Liver (tissue), 9 donors: ENCODE data around the gene HSPA4L. TPM values are rescaled to one million over a fixed set of nuclear protein-coding genes. Genes with fewer than 3 reads are reported as not detected.

Source experiments
- DNase-seq: peaks from one replicate; pipeline ENCODE4 v3.0.0-alpha.2; 2017; ENCODE audit warnings: low spot score
- H3K27ac ChIP-seq, 2 donors: one replicate each; pipeline ENCODE4 v1.7.0; 2013; ENCODE audit warnings: inconsistent platforms in 2 of 2, low read length in 2 of 2, control low read depth in 1 of 2, low read depth in 1 of 2, mild to moderate bottlenecking in 1 of 2
- H3K27me3 ChIP-seq, 4 donors: one replicate each; pipeline versions ENCODE4 v1.6.1 to v1.7.0; 2013; ENCODE audit warnings: low read length in 3 of 4, inconsistent platforms in 1 of 4, mild to moderate bottlenecking in 1 of 4, moderate library complexity in 1 of 4; ENCODE audit not compliant: control insufficient read depth in 4 of 4, insufficient read depth in 4 of 4
- H3K36me3 ChIP-seq, 4 donors: one replicate each; pipeline versions ENCODE4 v1.6.1 to v1.7.0; 2013; ENCODE audit warnings: low read length in 3 of 4, mild to moderate bottlenecking in 3 of 4, low read depth in 1 of 4, moderate library complexity in 1 of 4; ENCODE audit not compliant: control insufficient read depth in 4 of 4, insufficient read depth in 3 of 4
- H3K4me1 ChIP-seq, 4 donors: one replicate each; pipeline versions ENCODE4 v1.6.1 to v1.7.0; 2013; ENCODE audit warnings: low read length in 3 of 4, mild to moderate bottlenecking in 3 of 4, moderate library complexity in 1 of 4; ENCODE audit not compliant: control insufficient read depth in 4 of 4, insufficient read depth in 4 of 4
- H3K4me3 ChIP-seq, 3 donors: one replicate each; pipeline versions ENCODE4 v1.6.1 to v1.7.0; 2013; ENCODE audit warnings: low read length in 3 of 3, control low read depth in 1 of 3, low read depth in 1 of 3, mild to moderate bottlenecking in 1 of 3
- H3K9ac ChIP-seq, 2 donors: one replicate each; pipeline ENCODE4 v1.7.0; 2013; ENCODE audit warnings: low read length in 2 of 2, mild to moderate bottlenecking in 2 of 2, moderate library complexity in 2 of 2, control low read depth in 1 of 2, low read depth in 1 of 2
- H3K9me3 ChIP-seq, 4 donors: one replicate each; pipeline versions ENCODE4 v1.6.1 to v1.7.0; 2013; ENCODE audit warnings: low read length in 3 of 4; ENCODE audit not compliant: control insufficient read depth in 4 of 4
- ATF3 ChIP-seq: IDR thresholded peaks from 2 replicates; pipeline ENCODE4 v1.6.1; 2016; ENCODE audit warnings: antibody characterized with exemption
- CTCF ChIP-seq: fragments of 150-350 bp; IDR thresholded peaks from 2 replicates; pipeline ENCODE4 v1.5.1; 2017; ENCODE audit warnings: improper control_type of control experiment, low read depth, low read length; ENCODE audit not compliant: missing input control
- EGR1 ChIP-seq, 2 donors: IDR thresholded peaks; 2 replicates each; pipeline ENCODE4 v1.6.1; 2016 to 2018; ENCODE audit warnings: antibody characterized with exemption in 2 of 2, low read depth in 2 of 2
- FOXA1 ChIP-seq: IDR thresholded peaks from 2 replicates; pipeline ENCODE4 v1.6.1; 2016; ENCODE audit warnings: antibody characterized with exemption
- FOXA2 ChIP-seq: IDR thresholded peaks from 2 replicates; pipeline ENCODE4 v1.6.1; 2016; ENCODE audit warnings: antibody characterized with exemption
- GABPA ChIP-seq, 2 donors: IDR thresholded peaks in 1 of 2; conservative IDR thresholded peaks in 1 of 2; 2 replicates each; pipeline ENCODE4 v1.6.1; 2016; ENCODE audit warnings: antibody characterized with exemption in 2 of 2, mild to moderate bottlenecking in 1 of 2, moderate library complexity in 1 of 2
- HNF4A ChIP-seq, 2 donors: conservative IDR thresholded peaks; 2 replicates each; pipeline ENCODE4 v1.6.1; 2016; ENCODE audit warnings: antibody characterized with exemption in 2 of 2, mild to moderate bottlenecking in 2 of 2
- HNF4G ChIP-seq: IDR thresholded peaks from 2 replicates; pipeline ENCODE4 v1.6.1; 2016; ENCODE audit warnings: antibody characterized with exemption
- MAX ChIP-seq: IDR thresholded peaks from 2 replicates; pipeline ENCODE4 v1.6.1; 2016; ENCODE audit warnings: antibody characterized with exemption
- NR2F2 ChIP-seq: IDR thresholded peaks from 2 replicates; pipeline ENCODE4 v1.6.1; 2016; ENCODE audit warnings: antibody characterized with exemption
- RAD21 ChIP-seq, 2 donors: IDR thresholded peaks; 2 replicates each; pipeline ENCODE4 v1.6.1; 2016; ENCODE audit warnings: antibody characterized with exemption in 2 of 2, mild to moderate bottlenecking in 2 of 2
- REST ChIP-seq: IDR thresholded peaks from 2 replicates; pipeline ENCODE4 v1.6.1; 2016; ENCODE audit warnings: antibody characterized with exemption, mild to moderate bottlenecking
- SP1 ChIP-seq: IDR thresholded peaks from 2 replicates; pipeline ENCODE4 v1.6.1; 2018; ENCODE audit warnings: antibody characterized with exemption, mild to moderate bottlenecking
- YY1 ChIP-seq: IDR thresholded peaks from 2 replicates; pipeline ENCODE4 v1.6.1; 2016; ENCODE audit warnings: antibody characterized with exemption, mild to moderate bottlenecking
- ZBTB33 ChIP-seq: IDR thresholded peaks from 2 replicates; pipeline ENCODE4 v1.6.1; 2016; ENCODE audit warnings: antibody characterized with exemption
- WGBS: extraction: QIAGEN DNeasy Blood & Tissue Kit; methylation state at CpG from one replicate; pipeline ENCODE4 v1.1.7; 2013; 5-methylcytosine and 5-hydroxymethylcytosine counted together
- polyA plus RNA-seq, 2 donors: library from polyadenylated mRNA; stranded (reverse) in 1 of 2; unstranded in 1 of 2; fragments of 200-250 nt in 1 of 2; fragments of >200 nt in 1 of 2; fragmentation: Nextera tagmentation in 1 of 2; extraction: Ambion mirVana in 1 of 2; gene quantifications; one replicate each; pipeline versions ENCODE4 v1.2.1 to v1.2.3, GENCODE V29; 2013 to 2015
- total RNA-seq, 2 donors: library from RNA; depleted of rRNA; stranded (reverse); fragments of >200 nt; gene quantifications; one replicate each; pipeline ENCODE4 v1.2.3, GENCODE V29; 2014
- donor health status: healthy.
- donor health status: healthy.
- donor health status: healthy.
- donor health status: healthy.
- donor health status: healthy.

Gene HSPA4L
- total and polyA plus RNA-seq, 4 donors = 1.6 to 5.3 (median 2.8) TPM

- Histone ChIP-seq H3K27me3 (no peaks in the 10 kb centered on the region), H3K9ac (peak within 1 kb of the TSS; percentile 83 to 88), H3K27ac (peak within 1 kb of the TSS in 1 of 2 donors; percentile 44), H3K4me3 (peak within 1 kb of the TSS; percentile 79 to 86 (median 81)), H3K9me3 (no peaks in the 10 kb centered on the region), H3K4me1 (peaks cover 2 to 11% (median 7%) of the 10 kb centered on the region in 4 donors), H3K36me3 (no peaks in the 10 kb centered on the region)
- DNase-seq = peak; percentile 96
- no peak for TF ChIP-seq ZBTB33
- no peak for TF ChIP-seq CTCF
- TF ChIP-seq MAX = no peak
- TF ChIP-seq EGR1 (IDR thresholded peaks at IDR 0.05; ENCODE audit: low read depth in 2 of 2) = no peak
- TF ChIP-seq SP1 = peak; percentile 19
- peak in 1 of 2 donors; percentile 68 for TF ChIP-seq GABPA (IDR thresholded peaks at IDR 0.05 in 1 of 2, conservative IDR thresholded peaks at IDR 0.05 in 1 of 2)
- no peak for TF ChIP-seq FOXA2
- TF ChIP-seq NR2F2 = no peak
- peak; percentile 96 for TF ChIP-seq YY1
- no peak for TF ChIP-seq HNF4G
- no peak for TF ChIP-seq FOXA1
- peak in 1 of 2 donors; percentile 27 for TF ChIP-seq HNF4A (conservative IDR thresholded peaks at IDR 0.05)
- no peak for TF ChIP-seq ATF3
- peak; percentile 10 to 32 for TF ChIP-seq RAD21 (IDR thresholded peaks at IDR 0.05)
- no peak for TF ChIP-seq REST
- WGBS = under 1% methylated on average over 70 of the region's 70 CpGs
Observed at GRCh38 chr4:127880763-127881562, 98.8 kb downstream of the HSPA4L start, which contains the start of gene PLK4. TSS of gene PLK4 (plus strand) at chr4:127880893. CDS start at chr4:127881135, 242 bp downstream.
